HG03442 (cell line): ENCODE results near the gene SLC29A2.
"Not testable (repeated sequence)": the region's sequence is repeated elsewhere in the genome, so short reads cannot be mapped to it uniquely, and the experiment has no call there.

Experiments used
- ATAC-seq: cut with Tn5 transposase; IDR thresholded peaks from one replicate; pipeline ENCODE4 v1.9.1; 2021; ENCODE audit warnings: mild to moderate bottlenecking, moderate library complexity; ENCODE audit not compliant: unreplicated experiment

The SLC29A2 gene

GRCh38 chr11:66321606-66322005, 50.0 kb downstream of the SLC29A2 start:
- ATAC-seq, result no peak

DNA sequence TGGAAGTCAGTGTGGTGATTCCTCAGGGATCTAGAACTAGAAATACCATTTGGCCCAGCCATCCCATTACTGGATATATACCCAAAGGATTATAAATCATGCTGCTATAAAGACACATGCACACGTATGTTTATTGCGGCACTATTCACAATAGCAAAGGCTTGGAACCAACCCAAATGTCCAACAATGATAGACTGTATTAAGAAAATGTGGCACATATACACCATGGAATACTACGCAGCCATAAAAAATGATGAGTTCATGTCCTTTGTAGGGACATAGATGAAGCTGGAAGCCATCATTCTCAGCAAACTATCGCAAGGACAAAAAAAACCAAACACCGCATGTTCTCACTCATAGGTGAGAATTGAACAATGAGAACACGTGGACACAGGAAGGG, 50.8 kb downstream of the SLC29A2 start:
- not testable (repeated sequence) for ATAC-seq

DNA sequence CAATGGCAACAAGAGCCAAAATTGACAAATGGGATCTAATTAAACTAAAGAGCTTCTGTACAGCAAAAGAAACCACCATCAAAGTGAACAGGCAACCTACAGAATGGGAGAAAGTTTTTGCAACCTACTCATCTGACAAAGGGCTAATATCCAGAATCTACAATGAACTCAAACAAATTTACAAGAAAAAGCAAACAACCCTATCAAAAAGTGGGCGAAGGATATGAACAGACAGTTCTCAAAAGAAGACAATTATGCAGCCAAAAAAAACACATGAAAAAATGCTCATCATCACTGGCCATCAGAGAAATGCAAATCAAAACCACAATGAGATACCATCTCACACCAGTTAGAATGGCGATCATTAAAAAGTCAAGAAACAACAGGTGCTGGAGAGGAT, 51.3 kb downstream of the SLC29A2 start:
- ATAC-seq, result not testable (repeated sequence)

- no peak for ATAC-seq
These were observed 53.0 kb downstream of the SLC29A2 start for GRCh38 chr11:66318600-66318970.

- ATAC-seq, result no peak
These were observed 53.6 kb downstream of the SLC29A2 start for GRCh38 chr11:66317723-66318599.

GRCh38 chr11:66317322-66317722, 54.2 kb downstream of the SLC29A2 start:
- ATAC-seq, result no peak

- no peak for ATAC-seq
These were observed 54.7 kb downstream of the SLC29A2 start, which contains the start of gene CD248 for GRCh38 chr11:66316849-66317251. Gene CD248 (minus strand): TSS chr11:66317044. CDS start chr11:66317027, 17 bp downstream.

DNA sequence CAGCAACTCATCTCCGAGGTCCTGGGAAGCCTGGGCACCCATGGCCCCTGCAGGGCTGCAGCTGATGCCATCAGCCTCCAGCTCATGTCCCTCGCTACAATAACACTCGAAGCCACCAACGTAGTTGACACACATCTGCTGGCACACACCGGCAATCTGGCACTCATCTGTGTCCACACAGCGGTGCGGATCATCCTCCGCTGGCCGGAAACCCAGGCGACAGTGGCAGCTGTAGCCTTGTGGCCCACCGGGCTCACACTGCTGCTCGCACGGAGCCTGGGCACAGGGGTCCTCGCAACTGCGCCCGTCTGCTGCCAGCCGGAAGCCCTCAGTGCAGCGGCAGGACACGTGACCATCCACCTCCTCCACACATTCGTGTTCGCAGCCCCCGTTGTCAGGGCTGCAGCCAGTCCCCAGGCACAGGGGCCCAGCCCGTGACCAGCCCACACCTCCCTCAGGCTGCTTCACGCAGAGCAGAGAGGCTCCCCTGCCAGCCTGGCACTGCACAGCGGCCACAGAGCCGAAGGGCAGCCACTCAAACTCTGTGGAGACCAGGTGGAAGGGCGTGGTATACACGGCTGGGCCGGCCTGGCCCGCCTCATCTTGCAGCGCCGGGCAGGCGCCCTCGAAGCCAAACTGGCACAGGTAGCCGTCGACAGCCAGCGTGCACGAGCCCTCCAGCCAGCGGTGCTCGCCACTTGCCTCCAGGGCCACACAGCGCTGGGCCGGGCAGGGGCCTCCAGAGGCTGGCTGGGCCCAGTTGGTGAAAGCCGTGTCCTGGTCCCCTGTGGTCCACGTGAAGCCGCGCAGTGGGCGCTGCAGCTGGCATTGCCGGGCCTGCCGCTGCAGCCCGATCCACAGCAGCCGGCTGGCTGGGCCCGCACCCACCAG, 55.4 kb downstream of the SLC29A2 start:
- no peak for ATAC-seq

DNA sequence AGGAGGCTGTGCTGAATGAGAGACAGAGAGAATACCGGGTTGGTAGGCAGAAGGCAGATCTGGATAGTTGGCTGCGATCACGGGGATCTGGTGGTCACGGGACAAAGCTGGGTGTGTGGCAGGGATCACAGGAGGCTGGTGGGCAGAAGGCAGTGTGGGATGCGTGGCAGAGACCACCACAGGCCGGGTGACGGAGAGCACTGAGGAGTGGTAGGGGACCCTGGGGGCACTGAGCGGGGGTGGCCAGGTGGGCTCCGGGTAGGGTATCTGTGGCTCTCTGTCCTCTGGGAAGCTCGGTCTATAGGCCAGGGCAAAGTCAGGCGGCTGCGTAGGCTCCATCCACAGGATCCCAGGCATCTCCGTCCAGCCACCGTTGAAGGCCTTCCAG, 56.1 kb downstream of the SLC29A2 start:
- no peak for ATAC-seq

DNA sequence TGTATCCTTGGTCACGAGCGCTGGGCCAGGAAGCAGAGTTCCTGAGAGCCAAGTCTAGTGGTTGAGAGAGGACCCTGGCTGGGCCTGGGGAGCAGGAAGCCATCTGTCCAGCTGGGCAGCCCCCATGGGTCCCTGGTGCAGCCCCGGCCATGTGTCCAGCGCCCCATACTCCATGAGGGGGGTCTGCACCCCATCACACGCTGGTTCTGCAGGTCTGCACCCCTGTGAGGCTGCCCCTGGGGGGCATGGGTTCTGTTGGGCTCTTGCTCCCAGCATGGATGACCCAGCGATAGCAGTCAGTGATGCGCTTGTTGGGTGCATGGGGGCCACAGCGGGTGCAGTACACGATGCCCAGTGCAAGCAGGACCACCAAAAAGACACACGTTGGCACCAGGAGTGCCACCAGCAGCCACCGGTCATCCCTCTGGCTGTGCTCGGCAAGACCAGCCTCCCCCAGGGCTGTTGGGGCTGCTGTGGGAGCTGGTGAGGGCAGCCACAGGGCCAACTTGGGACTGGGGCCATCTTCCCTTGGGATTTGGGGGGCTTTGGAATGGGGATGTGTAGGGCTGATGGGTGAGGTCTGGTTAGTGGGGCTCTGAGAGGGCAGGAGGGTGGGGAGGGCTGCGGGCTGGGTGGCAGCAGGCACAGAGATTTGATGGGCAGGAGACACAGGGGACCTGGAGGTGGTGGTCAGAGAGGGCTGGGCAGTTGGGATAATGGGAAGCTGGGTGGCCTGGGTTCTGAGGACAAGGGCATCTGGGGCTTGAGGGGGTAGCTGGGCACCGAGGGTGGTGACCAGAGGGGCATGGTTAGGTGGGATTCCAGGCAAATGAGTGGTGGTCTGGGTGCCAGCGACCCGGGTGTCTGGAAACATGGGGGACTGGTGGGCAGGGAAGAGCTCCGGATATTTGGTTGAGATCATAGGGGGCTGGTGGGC, 56.7 kb downstream of the SLC29A2 start:
- ATAC-seq, result no peak

- no peak for ATAC-seq
These were observed 57.4 kb downstream of the SLC29A2 start for GRCh38 chr11:66314186-66314501.

DNA sequence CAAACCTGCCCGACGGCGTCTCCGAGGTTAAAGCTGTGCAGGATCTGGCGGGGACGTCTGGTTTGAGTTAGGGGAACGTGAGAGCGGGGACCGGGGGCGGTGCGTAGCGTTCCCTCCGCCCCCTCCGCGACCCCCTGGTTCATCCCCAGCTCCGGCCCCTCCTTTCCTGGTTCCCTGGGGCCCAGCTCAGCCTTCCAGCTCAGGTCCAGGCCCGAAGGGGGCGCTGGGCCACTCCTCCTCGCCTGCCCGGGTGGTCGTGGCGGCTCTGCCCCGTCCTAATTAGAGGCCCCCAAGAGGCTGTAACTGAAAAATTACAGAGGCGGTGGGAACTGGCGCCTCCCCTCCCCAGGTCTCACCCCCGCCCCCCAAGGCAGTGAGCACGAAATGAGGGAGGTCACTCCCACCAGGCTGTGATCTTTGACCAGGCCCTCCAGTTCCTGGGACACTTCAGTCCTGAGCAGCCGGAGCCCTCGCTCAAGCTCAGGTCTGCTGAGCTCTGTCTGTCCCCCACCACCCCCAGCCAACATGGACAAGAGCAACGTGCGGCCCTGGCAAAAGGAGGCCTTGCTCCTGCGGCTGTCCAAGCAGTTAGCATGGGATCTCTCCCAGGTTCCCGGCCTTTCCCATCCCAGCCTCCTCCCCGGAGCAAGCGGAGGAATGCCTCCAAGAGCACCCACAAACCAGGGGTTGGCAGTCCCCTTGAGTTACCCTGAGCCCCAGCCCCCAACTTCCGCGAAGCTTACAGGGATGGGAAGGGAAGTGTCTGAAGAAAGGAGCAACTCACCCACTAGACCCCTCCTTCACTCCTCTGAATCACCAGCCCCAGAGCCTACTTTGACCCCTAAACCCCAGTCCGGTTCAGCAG, 58.0 kb downstream of the SLC29A2 start:
- no peak for ATAC-seq

DNA sequence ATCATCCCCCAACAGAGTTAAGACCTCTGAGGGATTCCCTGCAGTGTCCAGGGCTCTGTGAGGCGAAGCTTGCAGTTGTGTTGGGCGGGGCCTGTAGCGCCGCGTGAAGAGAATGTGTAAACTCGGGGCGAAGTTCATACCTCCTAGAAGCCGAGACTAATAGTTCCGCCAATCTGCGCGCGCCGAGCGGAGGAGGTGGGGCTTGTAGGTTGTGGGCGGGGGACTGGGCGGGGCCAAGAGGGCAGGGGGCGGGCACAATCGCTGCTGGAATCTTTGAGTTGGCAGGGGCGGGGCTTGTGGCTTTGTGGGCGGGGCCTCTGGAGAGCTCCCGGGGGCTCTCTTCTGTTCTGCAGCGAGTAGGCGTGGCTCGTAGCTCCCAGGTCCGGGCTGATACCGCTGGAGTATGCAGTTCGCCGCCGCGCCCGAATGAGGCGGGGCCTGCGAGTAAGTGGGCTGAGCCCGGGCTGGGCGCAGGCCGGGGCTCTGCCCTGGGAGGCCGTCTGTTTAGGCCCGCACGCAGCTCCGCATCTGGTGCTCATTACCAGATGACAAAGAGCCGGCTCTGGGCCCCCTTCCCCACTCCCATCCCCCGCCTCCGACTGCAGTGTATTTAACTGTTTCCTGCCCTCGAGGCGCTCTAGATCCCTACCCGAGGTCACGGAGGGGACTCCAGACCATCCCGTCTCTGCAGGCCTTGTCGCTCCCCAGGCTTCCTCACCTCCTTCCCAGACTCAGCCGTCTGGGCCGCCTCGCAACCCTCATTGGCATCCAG, 58.8 kb downstream of the SLC29A2 start:
- peak; percentile 62 for ATAC-seq
